IPS-11a (cell line): Measurements from ENCODE around the gene UBTD1.

ENCODE experiments used
- H3K4me3 ChIP-seq: one replicate; pipeline ENCODE4 v1.5.1; 2013; ENCODE audit warnings: low read depth, low read length, control low read depth

The UBTD1 gene

GRCh38 chr10:97607095-97607636, 108.4 kb downstream of the UBTD1 start:
- H3K4me3 ChIP-seq = no peak overlapping the region

GRCh38 chr10:97608991-97609561, 110.4 kb downstream of the UBTD1 start:
- no peak overlapping the region for H3K4me3 ChIP-seq

DNA sequence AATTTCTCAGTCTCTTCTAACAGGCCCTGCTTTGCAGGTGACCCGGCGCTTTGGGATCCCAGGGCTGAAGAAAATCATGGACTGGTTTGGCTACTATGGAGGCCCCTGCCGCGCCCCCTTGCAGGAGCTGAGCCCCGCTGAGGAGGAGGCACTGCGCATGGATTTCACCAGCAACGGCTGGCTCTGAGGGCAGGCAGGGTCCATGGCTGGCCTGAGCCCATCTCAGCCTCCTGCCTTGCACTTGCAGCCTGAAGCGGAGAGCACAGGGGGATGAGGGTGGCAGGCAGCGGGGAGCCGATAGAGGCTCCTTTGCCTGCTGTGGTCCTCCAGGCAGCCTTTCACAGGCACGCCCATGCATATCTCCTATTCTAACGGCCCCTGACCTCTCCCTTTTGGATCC, 112.7 kb downstream of the UBTD1 start:
- no peak overlapping the region for H3K4me3 ChIP-seq

DNA sequence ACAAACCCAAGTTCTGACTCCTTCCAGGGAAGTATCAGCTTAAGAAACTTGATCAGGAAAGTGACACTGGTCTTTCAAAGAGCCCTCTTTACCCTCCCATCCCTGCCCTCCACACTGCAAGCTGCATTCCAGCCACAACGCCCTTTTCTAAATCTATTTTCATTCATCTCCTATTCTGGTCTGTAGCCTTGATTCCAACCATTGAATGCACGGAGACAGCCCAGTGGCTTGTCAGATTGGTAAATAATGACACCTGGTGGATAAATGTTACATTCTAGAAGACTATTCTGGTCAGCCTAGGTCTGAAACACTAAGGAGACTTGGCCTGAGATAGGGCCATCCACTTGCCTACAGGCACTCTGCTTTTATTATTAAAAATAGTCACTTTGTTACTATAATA, 113.7 kb downstream of the UBTD1 start:
- no peak overlapping the region for H3K4me3 ChIP-seq

DNA sequence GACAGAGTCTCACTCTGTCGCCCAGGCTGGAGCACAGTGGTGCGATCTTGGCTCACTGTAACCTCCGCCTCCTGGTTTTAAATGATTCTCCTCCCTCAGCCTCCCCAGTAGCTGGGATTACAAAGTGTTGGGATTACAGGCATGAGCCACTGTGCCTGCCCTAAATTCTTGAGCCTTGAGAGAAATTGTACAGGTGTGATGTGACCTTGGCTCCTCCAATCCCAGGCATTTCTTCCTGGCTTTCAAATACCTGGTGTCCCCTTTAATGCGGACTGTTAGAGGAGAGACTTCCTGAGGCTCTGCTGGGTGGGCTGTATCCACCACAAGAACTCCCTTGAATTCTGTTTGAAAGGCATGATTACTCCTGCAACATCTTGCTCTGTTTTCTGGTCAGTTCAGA, 119.6 kb downstream of the UBTD1 start:
- no peak overlapping the region for H3K4me3 ChIP-seq

GRCh38 chr10:97618733-97619132, 120.0 kb downstream of the UBTD1 start:
- H3K4me3 ChIP-seq = no peak overlapping the region
